Esophagus muscularis mucosa (tissue), 4 donors: Measurements from ENCODE around the gene AIG1. TPM values are rescaled to one million over a fixed set of nuclear protein-coding genes. Genes with fewer than 3 reads are reported as not detected.

Source experiments
- DNase-seq: peaks from one replicate; pipeline ENCODE4 v3.0.0-alpha.2; 2017; ENCODE audit errors: extremely low spot score
- H3K27ac ChIP-seq, 4 donors: fragments of 200-600 bp; sonication (generic); replicated peaks in 1 of 4; 1 replicate in 3 of 4; 2 replicates in 1 of 4; pipeline ENCODE4 v1.5.1; 2016 to 2019; ENCODE audit warnings: mild to moderate bottlenecking in 1 of 4
- H3K27me3 ChIP-seq, 4 donors: fragments of 200-600 bp; sonication (generic); one replicate each; pipeline versions ENCODE4 v1.5.1 to v1.6.0; 2016 to 2019
- H3K36me3 ChIP-seq, 4 donors: fragments of 200-600 bp; sonication (generic); one replicate each; pipeline ENCODE4 v1.5.1; 2016 to 2019
- H3K4me1 ChIP-seq, 4 donors: fragments of 200-600 bp; sonication (generic); one replicate each; pipeline ENCODE4 v1.5.1; 2016 to 2019
- H3K4me3 ChIP-seq, 4 donors: fragments of 200-600 bp; sonication (generic); 1 replicate in 2 of 4; 2 replicates in 2 of 4; pipeline ENCODE4 v1.5.1; 2016 to 2019; ENCODE audit warnings: mild to moderate bottlenecking in 4 of 4, moderate library complexity in 1 of 4
- H3K9me3 ChIP-seq, 4 donors: fragments of 200-600 bp; sonication (generic); 1 replicate in 3 of 4; 2 replicates in 1 of 4; pipeline ENCODE4 v1.5.1; 2016 to 2019
- EP300 ChIP-seq: sonication (generic); formaldehyde crosslinking; IDR thresholded peaks from one replicate; pipeline ENCODE4 v1.6.1; 2017; ENCODE audit warnings: antibody characterized with exemption
- POLR2A ChIP-seq: fragments of 450-650 bp; IDR thresholded peaks from one replicate; pipeline ENCODE4 v1.6.1; 2017; ENCODE audit warnings: antibody characterized with exemption, moderate library complexity, mild to moderate bottlenecking, low read depth
- POLR2AphosphoS5 ChIP-seq, 2 donors: sonication (generic); formaldehyde crosslinking; IDR thresholded peaks; one replicate each; pipeline ENCODE4 v1.6.1; 2017; ENCODE audit warnings: antibody characterized with exemption in 2 of 2
- WGBS: methylation state at CpG from one replicate; pipeline ENCODE4 v1.1.5; 2018; 5-methylcytosine and 5-hydroxymethylcytosine counted together
- intact Hi-C: fragments of 100-400 bp; cut with DNase I; formaldehyde crosslinking; loops from one replicate; pipeline ENCODE4 v1.15.1; 2023
- total RNA-seq, 4 donors: library from RNA; depleted of rRNA; stranded (reverse); fragments of >200 nt; gene quantifications; one replicate each; pipeline versions ENCODE4 v1.1.0 to v1.2.1, GENCODE V29; 2016
- TF ChIP-seq, protein P1 (sequence below), 3 experiments: fragments of 200-600 bp in 2 of 3; fragments of 450-650 bp in 1 of 3; sonication (generic) in 2 of 3; IDR thresholded peaks; one replicate each; pipeline ENCODE4 v1.5.1; 2017 to 2019; ENCODE audit warnings: antibody characterized with exemption in 3 of 3, mild to moderate bottlenecking in 2 of 3, moderate library complexity in 1 of 3

The AIG1 gene
- total RNA-seq, 4 donors from 2014 or later = 21.0 to 26.3 (median 23.4) TPM

DNA sequence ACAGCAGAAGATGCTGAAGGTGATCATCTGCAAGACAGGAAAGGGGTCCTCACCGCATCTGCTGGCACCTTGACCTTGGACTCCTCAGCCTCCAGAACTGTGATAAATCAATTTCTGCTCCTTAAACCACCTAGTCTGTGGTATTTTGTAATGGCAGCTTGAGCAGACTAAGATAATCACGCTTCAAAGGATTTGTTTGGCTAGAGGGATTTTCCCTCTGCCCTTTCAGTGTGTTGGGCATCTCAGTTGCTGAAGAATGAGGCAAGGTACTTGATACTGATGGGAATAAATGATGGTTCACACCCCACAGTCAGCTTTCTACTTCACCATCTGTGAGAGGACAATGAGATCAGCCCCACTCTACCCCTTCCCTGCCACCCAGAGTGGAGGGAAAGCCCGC lies 329.6 kb downstream of the AIG1 start:
- Histone ChIP-seq H3K27me3 (no peaks in the 10 kb centered on the region), H3K4me3 (no peak overlapping the region), H3K9me3 (no peaks in the 10 kb centered on the region), H3K27ac (no peak overlapping the region), H3K36me3 (no peaks in the 10 kb centered on the region), H3K4me1 (no peaks in the 10 kb centered on the region)
- intact Hi-C loops = no loop called here
- WGBS = 79% methylated on average over 2 of the region's 3 CpGs
- no peak for DNase-seq
- TF ChIP-seq EP300 (no peak), POLR2A (no peak), POLR2AphosphoS5 (IDR thresholded peaks at IDR 0.05) (no peak)
- TF ChIP-seq, protein P1, sequence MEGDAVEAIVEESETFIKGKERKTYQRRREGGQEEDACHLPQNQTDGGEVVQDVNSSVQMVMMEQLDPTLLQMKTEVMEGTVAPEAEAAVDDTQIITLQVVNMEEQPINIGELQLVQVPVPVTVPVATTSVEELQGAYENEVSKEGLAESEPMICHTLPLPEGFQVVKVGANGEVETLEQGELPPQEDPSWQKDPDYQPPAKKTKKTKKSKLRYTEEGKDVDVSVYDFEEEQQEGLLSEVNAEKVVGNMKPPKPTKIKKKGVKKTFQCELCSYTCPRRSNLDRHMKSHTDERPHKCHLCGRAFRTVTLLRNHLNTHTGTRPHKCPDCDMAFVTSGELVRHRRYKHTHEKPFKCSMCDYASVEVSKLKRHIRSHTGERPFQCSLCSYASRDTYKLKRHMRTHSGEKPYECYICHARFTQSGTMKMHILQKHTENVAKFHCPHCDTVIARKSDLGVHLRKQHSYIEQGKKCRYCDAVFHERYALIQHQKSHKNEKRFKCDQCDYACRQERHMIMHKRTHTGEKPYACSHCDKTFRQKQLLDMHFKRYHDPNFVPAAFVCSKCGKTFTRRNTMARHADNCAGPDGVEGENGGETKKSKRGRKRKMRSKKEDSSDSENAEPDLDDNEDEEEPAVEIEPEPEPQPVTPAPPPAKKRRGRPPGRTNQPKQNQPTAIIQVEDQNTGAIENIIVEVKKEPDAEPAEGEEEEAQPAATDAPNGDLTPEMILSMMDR (IDR thresholded peaks at IDR 0.05) = no peak

Other genes with a start within 250 kb of the AIG1 start
- gene HIVEP2, start 115.7 kb upstream of the AIG1 start, total RNA-seq = 10 to 100 TPM; 20.3 to 29.3 (median 22.1) TPM